SIG-M5 treated with dmso at 0.1 percent for 504 hours (cell line): ENCODE results near the gene FAM107A.
"Not testable (repeated sequence)": the region's sequence is repeated elsewhere in the genome, so short reads cannot be mapped to it uniquely, and the experiment has no call there.

Experiments
- DNase-seq: peaks from one replicate; lab custom pipeline; 2025; ENCODE audit not compliant: unreplicated experiment; lab: John Stamatoyannopoulos, UW

FAM107A gene

GRCh38 chr3:58537412-58538301 is 39.5 kb downstream of the FAM107A start:
- no peak for DNase-seq

DNA sequence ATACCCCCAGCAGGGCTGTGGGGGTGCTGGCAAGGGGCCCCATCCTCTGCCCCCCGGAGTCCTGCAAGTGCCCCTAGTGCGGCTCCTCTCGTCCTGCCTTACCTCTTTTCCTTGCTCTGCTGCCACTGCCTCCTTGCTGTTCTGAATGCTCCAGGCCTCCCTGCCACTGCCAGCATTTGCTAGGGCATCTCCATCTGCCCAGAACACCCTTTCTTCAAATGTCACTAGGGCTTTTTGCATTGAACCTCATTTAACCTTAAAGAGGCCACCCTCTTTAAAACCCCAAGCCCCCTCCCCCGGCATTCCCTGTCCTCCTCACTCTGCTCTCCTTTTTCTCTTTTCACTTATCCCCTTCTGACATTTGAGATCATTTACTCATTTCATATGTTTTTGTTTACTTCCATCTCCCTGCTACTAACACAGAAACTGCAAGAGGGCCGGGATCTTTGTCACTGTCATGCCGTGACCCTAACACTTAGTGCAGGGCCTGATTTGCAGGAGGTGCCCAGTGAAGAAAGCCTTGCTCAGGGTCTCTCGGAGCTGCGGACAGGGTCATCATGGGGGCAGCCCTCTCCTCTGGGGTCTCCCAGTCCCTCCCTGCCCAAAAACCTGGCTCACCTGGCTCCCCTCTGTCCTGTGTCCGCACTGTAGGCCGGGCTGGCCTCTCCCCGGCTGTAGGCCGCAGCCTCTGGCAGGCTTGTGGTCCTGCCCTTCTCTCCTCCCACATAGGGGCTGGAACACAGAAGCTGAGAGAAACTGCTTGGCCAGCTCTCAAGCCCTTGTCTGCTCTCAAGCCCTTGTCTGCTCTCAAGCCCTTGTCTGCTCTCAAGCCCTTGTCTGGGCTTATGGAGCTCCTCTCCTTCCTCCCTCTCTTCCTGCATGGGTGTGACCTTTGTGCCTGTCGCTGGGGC is 40.4 kb downstream of the FAM107A start, which contains the start of gene ACOX2:
TSS of gene ACOX2 (minus strand) at position 690 of the 911 bp plus-strand sequence. CDS start 2,084 bp downstream, outside the sequence.
- DNase-seq, result no peak

DNA sequence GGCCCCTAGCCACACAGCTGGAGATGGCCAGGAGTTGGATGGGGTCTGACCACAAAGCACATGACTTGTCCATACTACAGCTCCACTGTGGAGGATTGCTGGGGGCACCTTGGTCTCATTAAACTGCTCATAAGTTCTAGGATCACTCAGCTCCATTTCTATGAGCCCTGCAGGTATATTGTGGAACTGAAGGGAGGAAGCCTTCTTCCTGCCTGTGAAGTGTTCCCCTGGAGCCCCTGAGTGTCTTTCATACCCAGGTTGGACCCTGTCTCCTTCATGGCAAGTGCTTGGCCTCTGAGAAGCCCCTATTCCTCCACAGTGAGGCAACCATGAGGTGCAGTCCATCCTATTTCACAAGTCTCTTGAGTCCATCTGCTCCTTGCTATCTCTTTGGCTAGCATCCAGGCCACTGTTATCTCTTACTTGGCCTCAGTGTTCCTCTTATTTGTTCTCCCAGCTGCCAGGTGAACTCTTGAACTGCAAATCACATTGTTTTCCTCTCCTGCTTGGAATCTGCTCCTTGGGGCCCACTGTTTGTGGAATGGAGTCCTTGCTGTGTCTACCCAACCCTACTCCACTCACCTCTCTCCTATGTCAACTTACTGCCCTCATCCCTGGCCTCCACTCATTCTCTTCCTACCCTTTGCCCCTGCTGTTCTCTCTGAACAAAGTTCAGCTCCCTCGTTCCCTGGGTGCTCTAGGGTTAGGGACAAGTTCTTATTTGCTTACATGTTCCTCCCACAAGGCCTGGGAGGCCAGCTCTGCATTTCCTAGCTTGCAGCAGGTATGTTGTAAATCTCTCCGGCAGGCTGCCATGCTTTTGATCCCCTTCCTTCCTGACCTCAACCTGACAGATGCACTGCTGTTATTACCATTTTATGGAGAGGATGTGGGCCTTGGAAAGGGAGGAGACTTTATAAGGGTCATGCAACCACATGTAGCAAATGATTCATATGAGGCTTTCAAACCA is 41.4 kb downstream of the FAM107A start:
- no peak for DNase-seq

DNA sequence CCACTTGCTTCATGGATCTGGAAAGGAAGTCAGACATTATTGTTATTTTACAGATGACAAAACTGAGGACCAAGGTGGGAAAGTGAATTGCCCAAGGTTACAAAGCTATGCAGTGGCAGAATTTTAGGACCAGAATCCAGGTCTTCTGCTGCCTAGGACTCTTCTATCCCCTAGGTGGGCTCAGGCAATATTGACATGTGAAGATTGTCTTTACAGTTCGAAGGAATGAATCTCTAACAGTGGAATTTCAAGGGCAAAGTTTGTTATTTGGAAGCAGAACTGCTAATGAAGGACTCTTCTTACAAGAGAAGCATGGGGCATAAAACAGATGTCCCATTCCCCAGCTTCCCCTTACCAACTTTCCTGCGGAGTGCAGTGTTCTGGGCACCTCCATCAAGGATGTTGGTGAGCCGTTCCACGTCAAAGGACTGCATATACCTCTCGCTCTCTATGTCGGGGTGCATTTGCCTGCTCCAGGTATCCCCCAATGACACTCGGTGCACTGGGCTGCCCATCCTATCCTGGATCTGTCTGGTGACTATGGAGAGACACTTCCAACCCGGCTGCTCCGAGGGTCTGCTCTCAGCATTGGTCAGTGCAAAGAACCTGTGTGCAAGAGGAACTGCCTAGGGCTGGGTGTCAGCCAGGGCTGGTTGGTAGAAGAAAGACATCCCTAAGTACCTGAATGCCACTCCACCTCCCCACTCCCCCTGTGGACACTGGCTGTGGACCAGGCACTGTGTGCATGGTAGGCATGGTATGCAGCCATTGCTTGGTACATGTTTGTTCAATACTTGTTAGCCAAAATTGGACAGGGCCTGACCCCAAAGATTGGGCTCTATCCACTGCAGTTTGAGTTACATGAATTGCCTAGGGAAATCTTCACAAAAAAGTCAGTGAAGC is 42.3 kb downstream of the FAM107A start:
- no peak for DNase-seq

DNA sequence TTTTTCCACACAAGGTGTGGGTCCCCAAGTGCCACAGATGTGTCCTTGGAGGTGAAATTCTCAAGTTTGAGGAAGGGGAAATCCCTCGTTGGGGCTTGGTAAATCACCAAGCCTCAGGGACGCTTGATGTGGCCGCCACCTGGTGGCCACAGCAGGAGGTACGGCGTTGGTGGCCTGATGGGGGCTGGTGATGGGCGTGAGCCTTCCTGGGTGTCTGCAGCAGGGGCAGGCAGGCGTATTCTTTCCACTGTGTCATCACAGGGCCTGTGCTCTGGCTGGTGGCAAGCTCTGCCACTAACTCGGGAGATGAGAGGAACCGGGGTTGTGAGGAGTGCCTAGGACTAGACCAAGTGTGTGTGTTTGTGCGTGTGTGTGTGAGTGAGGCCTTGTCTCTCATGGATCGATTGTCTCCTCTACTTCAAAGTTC is 44.4 kb downstream of the FAM107A start:
- DNase-seq, result peak; percentile 70

- no peak for DNase-seq
Observed at GRCh38 chr3:58531956-58532355, 45.2 kb downstream of the FAM107A start.

DNA sequence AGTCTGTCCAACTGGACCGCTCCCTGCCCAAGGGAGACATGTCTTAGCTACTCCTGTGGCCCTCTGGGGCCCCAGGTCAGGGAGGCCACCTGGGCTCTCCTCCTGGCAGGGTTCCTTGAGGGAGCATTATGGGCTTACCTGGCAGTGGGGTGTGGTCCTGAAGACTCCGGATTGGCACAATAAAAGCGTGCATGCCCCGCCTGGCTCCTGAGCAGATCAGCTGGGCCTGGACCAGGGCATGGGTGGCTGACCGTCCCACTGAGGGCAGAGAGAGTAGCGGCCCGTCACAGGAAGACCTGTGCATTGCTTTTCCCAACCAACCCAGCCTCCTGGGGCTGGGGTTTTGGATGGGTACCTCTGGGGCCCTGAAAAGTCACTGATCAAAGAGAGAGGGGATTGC is 45.6 kb downstream of the FAM107A start:
- DNase-seq, result no peak

- DNase-seq, result no peak
Observed at GRCh38 chr3:58530354-58530865, 46.8 kb downstream of the FAM107A start.

DNA sequence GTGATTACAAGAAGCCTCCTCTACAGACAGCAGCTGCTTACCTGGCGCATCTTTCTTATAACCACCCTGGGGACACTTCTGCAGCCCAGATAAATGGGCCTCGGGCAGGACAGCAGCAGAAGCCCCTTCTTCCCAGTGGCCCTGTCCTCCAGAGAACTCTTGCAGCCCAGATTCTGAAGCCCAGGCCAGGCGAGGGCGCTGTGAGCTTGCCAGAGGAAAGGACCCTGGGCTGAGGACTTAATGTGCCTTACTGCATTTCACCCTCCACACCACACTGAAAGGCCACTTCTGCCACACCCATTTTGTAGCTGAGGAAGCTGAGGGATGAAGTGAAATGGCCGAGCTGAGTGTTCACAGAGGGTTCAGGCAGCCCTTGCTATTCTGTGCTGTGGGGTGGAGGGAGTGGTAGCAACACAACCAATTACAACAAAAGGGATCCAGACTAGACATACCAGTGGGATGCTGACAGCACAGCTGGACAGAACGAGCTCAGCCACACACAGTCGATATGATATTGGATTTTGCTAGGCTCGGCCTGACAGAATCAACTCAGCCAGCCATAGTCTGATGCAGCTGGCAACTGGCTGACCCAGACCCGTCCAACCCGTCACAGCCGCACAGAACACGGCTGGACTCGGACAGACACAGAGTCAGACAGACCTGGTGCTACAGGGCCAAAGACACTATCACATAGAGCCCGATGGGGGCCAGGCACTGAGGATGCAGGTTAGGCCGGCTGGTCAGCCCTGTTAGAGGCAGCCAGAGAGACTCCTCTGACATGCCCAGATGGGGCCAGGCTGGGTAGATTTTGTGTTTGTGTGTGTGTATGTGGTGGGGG is 47.5 kb downstream of the FAM107A start:
- DNase-seq, result peak; percentile 34

DNA sequence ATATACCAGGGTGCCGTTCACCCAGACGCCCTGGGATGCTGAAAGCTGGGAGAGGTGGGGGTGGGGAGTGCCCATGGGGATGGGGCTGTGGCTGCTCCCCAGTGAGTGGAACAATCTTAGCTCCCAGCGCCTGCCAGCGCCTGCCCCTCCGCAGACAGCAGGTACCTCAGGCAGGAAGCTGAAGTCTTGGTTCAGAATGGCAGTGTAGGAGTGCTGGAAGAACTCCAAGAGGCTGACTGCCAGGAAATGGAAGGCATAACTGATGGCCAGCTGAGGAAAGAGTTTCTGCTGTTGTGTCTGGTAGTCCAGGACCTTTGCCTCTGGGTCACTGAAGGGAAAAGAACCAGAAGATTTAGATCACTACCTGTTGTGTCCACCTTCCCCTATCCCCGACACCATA is 48.6 kb downstream of the FAM107A start:
- DNase-seq, result no peak

- DNase-seq, result not testable (repeated sequence)
Observed at GRCh38 chr3:58527440-58527839, 49.8 kb downstream of the FAM107A start.

DNA sequence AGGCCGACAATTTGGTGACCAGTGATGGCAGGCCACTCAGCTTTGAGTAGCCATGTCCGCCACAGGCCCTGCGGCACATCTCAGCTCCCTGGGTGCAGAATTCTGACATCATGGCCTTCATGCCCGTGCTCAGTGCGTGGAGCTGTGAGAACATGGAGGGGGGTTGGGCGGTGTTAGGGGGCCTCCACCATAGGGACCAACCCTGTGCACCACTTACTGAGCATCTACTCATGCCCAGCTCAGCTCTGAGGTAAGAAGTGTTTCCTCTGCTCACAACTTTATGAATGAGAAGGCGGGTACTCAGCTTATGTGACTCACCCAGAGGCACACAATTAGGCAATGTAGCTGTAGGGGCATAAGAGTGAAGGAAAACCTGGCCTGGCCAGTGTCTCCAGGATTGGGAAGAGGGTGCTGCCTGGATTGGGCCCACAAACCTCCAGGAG is 50.7 kb downstream of the FAM107A start:
- DNase-seq, result peak; percentile 91

- no peak for DNase-seq
Observed at GRCh38 chr3:58524326-58524888, 52.8 kb downstream of the FAM107A start.

DNA sequence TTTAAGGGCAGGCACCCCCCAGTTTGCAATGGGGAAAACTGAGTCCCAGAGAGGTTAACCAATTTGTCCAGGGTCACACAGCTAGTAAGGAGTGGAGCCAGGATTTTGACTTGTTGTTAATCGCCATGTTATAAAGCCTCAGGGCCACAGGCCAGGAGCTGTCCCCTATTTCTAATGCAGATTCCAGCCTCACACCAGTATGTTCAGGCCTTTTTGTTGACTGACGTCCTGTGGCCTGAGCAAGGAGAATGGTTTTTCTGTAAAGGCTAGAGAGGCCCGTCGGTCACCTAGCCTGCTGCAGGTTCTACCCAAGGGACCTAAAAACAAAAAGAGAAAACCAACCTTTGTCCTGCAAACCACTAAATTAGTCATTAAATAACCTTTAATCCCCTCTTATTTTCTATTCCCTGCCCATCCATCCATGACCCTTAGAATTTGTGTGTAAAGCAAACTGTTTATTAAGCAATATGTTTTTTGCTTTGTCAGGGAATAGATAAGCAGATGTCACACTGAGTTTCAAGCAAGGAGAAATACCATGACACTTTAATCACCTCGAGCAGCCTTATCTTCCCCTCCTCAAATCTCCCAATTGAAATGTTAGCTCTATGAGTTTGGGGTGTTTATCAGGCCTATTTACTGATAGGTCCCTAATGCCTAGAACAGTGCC is 54.3 kb downstream of the FAM107A start:
- DNase-seq, result no peak

GRCh38 chr3:58521917-58522631 is 55.1 kb downstream of the FAM107A start:
- no peak for DNase-seq

- DNase-seq, result no peak
Observed at GRCh38 chr3:58521336-58521670, 55.9 kb downstream of the FAM107A start.
